ENCODE measurements around the gene THADA. TPM values are rescaled to one million over a fixed set of nuclear protein-coding genes. Genes with fewer than 3 reads are reported as not detected.

Gene THADA
- total RNA-seq, 1 experiment from 2014 or later, result 29.5 TPM

GRCh38 chr2:43258547-43259156, 337.2 kb downstream of the THADA start:
- no peak for DNase-seq (ENCODE audit: low read depth)

DNA sequence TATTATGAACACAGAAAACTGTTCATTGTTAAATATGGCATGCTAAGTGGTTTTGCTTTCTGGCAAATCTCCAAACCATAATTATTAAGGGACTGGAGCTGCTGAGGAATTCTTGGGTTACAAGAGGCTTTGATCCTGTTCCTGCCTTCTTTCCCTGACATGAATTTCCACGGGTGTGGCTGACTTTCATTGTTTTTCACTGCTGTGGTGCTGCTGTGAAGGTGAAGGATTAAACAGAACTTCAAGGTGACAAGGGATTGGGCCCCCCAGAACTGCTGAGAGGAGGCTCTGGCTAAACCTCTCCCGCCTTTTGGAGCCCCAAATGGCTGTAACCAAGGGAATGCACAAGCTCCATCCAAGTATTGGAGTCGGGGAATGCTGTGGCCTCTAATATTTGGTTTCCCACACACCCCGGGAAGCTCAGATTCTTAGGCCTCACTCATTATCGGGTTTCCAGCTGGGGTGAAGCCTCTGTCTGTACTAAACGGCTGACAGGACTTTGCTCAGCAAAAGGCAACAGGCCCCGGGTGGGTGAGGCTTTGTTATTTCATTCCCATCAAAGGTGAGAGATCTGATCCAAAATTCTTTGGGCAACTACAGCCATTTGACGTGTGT, 340.4 kb downstream of the THADA start:
- DNase-seq (ENCODE audit: low read depth), result no peak

DNA sequence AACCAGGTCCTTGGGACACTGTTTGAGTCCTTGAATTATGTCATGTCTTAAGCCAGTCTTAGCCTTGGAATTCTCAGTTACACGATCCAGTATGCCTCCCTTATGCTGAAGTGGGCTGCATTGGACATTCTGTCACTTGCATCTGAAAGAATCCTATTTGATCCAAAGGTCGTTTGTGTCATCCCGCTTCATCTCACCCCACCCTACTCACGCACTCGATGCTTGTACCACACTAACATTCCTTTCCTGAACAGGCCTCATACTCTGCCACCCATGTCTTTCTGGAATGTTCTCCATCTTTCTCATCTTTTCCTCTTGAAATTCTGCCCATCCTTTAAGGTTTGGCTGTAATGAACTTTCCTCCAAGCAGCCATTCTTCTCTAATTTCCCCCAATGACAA, 341.5 kb downstream of the THADA start:
- no peak for DNase-seq (ENCODE audit: low read depth)

DNA sequence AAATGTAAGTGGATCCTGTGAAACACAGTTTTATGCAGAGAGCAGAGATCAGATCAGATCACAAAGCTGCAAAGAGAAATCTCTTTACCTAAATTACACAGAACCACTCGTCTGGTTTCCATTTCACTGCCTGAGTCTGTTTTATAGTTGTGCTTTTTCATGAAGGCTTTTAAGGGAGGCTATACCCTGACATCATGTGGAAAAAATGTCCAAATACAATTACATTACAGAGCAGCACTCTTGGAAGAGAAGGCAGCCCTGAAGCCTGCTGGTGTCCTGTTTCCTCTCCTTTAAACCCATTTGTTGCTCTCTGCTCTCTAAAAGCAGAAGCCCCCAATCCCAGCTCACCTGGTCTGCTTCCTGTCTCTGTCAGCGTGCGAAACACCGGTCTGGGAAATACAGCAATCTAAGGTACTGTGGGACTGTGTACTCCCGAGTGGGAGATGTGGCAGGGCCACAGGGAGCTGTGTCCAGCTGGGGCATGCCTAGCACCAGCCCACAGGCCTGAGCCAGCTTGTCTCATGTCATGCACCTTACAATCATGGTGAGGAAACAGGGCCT, 344.6 kb downstream of the THADA start:
- DNase-seq (ENCODE audit: low read depth), result peak; percentile 17

DNA sequence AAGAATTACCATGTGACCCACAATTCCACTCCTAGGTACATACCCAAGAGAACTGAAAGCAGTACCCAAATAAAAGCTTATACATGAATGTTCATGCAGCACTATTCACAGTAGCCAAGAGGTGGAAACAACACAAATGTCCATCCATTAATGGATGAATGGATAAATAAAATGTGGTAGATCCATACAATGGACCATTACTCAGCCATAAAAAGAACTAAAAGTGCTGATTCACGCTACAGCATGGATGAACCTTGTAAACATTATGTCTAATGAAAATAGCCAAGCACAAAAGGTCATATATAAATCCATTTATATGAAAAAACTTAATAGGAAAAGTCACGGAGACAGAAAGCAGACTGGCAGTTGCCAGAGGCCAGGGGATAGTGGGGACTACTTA, 345.8 kb downstream of the THADA start:
- no peak for DNase-seq (ENCODE audit: low read depth)

DNA sequence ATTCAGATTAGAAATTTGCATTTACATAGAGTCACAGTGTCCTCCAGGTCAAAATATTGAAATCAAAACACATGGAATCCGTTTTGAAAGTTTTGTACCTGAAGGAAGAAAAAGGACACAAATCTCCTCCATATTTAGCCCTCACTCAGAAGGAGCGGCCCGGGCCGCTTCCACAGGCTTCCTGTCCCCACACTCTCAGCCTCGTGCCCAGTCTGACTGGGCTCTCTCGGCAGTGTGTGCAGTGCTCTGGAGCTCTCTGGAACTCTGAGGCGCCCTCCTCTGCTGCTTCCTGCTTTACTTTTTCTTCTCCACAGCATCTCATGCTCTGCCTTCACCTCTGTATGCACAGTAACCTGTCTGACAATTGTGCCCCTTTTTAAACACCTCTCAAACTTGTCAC, 347.2 kb downstream of the THADA start:
- DNase-seq (ENCODE audit: low read depth), result no peak

- DNase-seq (ENCODE audit: low read depth), result no peak
These were observed 349.2 kb downstream of the THADA start for GRCh38 chr2:43246641-43247040.

DNA sequence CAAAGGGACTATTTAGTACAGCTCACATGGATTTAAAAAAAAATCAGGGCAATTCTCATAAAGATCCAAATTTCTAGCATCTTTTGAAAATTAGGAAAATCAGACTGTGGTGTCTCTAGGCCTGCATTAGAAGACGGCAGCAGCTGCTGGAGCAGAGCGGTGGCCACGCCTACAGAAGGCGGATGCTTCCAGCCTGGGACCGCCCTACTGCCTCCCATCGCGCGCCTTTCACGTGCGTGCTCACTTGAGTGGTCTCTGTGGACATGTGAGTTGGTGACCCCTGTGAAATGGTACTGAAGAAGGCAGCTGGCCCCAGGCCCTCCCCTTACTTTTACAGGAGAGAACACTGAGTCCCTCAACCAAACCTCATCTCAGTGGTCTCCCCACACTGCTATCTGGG, 354.3 kb downstream of the THADA start:
- DNase-seq (ENCODE audit: low read depth), result no peak

DNA sequence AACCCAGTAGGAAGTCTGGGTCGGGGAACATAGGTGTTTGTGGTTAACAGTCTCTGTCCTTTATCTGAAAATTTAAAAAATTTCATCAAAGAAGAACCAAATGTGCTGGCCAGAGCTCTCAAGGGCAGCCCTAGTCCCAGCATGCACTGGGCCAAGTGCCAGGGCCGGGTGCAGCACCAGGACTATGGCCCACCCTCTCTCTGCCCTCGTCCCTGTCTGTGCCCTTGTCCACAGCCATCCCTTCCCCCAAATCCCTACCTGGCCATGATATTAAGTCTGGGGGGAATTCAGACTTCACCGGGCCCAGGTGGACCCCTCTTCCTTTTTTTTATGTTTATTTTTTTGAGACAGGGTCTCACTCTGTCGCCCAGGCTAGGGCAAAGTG, 355.1 kb downstream of the THADA start:
- no peak for DNase-seq (ENCODE audit: low read depth)

DNA sequence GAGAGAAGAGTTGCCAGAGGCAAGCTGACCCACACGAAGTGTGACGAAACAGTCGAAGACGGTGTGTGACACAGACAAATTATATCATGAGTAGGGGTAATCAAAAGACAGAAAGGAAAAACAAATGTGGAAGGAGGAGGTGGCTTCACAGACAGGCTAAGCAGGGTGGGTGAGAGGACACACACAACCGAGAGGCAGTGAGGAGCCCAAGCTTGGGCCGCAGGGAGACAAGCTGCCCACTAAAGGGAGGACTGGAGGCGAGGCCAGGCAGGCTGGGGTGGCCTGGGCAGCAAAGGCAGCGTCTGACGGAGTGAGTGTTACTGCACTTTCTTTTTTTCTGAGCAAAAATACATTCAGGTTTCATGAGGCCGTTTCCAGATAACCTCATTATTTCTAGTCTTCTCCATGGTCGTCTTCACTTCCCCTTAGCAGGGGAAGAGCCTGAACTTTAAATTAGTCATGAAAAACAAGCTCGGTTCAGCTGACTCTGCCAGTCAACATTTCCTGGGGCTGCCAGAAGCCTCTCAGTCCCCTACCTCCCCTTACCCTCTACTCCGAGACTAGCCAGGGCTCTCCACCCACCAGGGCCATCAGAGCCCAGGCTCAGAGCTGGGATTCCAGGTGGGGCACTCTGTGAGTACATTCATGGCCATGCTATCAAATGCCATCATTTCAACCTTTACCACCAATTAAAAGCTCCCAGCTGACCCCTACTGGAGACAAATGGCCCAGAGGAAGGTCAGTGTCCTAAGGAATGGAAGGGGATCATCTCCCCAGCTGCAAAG, 355.7 kb downstream of the THADA start:
- no peak for DNase-seq (ENCODE audit: low read depth)

- DNase-seq (ENCODE audit: low read depth), result no peak
These were observed 357.0 kb downstream of the THADA start for GRCh38 chr2:43238813-43239212.

DNA sequence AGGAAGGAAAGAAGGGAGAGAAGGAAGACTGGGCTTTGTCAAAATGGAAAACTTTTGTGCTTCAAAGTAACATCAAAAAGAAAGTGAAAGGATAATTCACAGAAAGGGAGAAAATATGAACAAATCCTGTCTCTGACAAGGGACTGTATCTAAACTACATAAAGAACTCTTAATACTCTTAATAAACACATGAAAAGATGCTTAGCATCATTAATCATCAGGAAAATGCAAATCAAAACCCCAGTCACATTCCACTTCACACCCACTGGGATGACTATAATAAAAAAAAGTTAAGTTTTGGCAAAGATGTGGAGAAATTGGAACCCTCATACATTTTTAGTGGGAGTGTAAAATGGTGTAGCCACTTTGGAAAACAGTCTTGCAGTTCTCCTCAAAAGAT, 357.7 kb downstream of the THADA start:
- DNase-seq (ENCODE audit: low read depth), result no peak

GRCh38 chr2:43233218-43234212, 362.3 kb downstream of the THADA start:
- no peak for DNase-seq (ENCODE audit: low read depth)

DNA sequence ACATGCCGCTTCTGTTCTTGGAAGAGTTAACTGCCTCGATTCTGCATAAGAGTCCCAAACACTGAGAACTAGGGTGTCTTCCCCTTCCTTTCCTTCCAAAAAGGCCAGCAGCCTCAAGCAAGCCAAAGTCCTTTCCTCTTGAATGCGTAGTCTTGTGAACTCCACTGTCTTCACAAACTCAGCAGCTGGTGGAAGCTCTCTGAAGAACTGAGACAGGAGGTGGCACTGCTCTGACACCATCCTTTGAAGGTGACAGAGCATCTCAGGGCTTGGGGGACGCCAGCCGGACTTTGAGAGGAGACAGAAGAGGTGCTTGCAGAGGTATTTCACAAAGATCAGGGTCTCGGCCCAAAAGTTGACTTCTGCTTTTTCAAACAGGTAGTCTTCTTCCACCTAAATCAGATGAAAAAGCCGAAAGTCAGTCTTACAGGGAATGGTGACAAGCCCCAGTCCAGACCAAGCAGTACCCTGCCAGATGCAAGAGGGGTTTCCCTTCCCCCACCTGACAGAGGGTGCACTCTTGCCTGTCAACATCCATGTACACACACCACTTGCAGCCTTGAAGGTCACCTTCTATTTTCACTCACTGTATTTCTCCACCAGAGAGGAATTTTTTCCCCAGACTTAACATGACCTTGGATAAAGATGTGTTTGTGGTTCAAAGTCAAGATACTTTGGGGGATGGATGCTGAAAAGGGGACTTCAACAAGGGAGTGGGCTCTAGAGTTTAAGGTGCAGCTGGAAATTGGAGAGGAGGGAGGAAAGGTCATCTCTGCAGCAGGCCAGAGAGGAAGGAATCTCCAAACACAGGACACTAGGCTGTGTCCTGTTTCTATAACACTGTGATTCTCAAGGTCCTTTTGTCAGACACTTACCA, 364.6 kb downstream of the THADA start:
- no peak for DNase-seq (ENCODE audit: low read depth)

- DNase-seq (ENCODE audit: low read depth), result no peak
These were observed 365.4 kb downstream of the THADA start for GRCh38 chr2:43230351-43230885.

- DNase-seq (ENCODE audit: low read depth), result no peak
These were observed 366.8 kb downstream of the THADA start for GRCh38 chr2:43228756-43229659.

- no peak for DNase-seq (ENCODE audit: low read depth)
These were observed 367.5 kb downstream of the THADA start for GRCh38 chr2:43228321-43228751.

GRCh38 chr2:43227830-43228281, 368.0 kb downstream of the THADA start:
- no peak for DNase-seq (ENCODE audit: low read depth)
